Hepatocyte (in vitro differentiated cells): Measurements from ENCODE around the gene TBC1D21. TPM values are rescaled to one million over a fixed set of nuclear protein-coding genes. Genes with fewer than 3 reads are reported as not detected.

ENCODE experiments used
- DNase-seq: peaks from one replicate; pipeline ENCODE4 v3.0.0-alpha.2; 2016; ENCODE audit warnings: low spot score
- H2AFZ ChIP-seq: fragments of 200-600 bp; sonication (generic); 2 replicates; pipeline ENCODE4 v1.6.0; 2016; ENCODE audit warnings: antibody characterized with exemption, mild to moderate bottlenecking
- H3K27ac ChIP-seq: fragments of 200-600 bp; sonication (generic); 2 replicates; pipeline ENCODE4 v1.5.1; 2016; ENCODE audit warnings: mild to moderate bottlenecking
- H3K27me3 ChIP-seq: fragments of 200-600 bp; sonication (generic); 2 replicates; pipeline ENCODE4 v1.6.1; 2016
- H3K36me3 ChIP-seq: fragments of 200-600 bp; sonication (generic); replicated peaks from 2 replicates; pipeline ENCODE4 v1.5.1; 2016; ENCODE audit warnings: low read depth; ENCODE audit not compliant: insufficient read depth
- H3K4me1 ChIP-seq: fragments of 200-600 bp; sonication (generic); 2 replicates; pipeline ENCODE4 v1.5.1; 2016; ENCODE audit warnings: mild to moderate bottlenecking, moderate library complexity; ENCODE audit not compliant: insufficient read depth
- H3K4me2 ChIP-seq: fragments of 200-600 bp; sonication (generic); 2 replicates; pipeline ENCODE4 v1.6.0; 2016
- H3K4me3 ChIP-seq: fragments of 200-600 bp; sonication (generic); 2 replicates; pipeline ENCODE4 v1.5.1; 2016; ENCODE audit warnings: mild to moderate bottlenecking
- H3K79me2 ChIP-seq: fragments of 200-600 bp; sonication (generic); 2 replicates; pipeline ENCODE4 v1.6.0; 2017; ENCODE audit warnings: mild to moderate bottlenecking
- H3K9me2 ChIP-seq: fragments of 200-600 bp; sonication (generic); replicated peaks from 2 replicates; pipeline ENCODE4 v1.6.0; 2017; ENCODE audit warnings: mild to moderate bottlenecking; ENCODE audit not compliant: insufficient read depth
- H3K9me3 ChIP-seq: fragments of 200-600 bp; sonication (generic); 2 replicates; pipeline ENCODE4 v1.5.1; 2016; ENCODE audit warnings: low read depth, mild to moderate bottlenecking
- H4K20me1 ChIP-seq: fragments of 200-600 bp; sonication (generic); 2 replicates; pipeline ENCODE4 v1.6.0; 2016; ENCODE audit warnings: mild to moderate bottlenecking; ENCODE audit not compliant: insufficient read depth, poor library complexity, severe bottlenecking
- EZH2 ChIP-seq: fragments of 200-600 bp; sonication (generic); IDR thresholded peaks from 2 replicates; pipeline ENCODE4 v1.6.1; 2016; ENCODE audit warnings: antibody characterized with exemption, mild to moderate bottlenecking, borderline replicate concordance
- EZH2phosphoT487 ChIP-seq: fragments of 200-600 bp; sonication (generic); IDR thresholded peaks from one replicate; pipeline ENCODE4 v1.6.1; 2018; ENCODE audit warnings: antibody characterized with exemption, mild to moderate bottlenecking, low read depth, moderate library complexity; ENCODE audit not compliant: unreplicated experiment, severe bottlenecking
- WGBS: methylation state at CpG from one replicate; pipeline ENCODE4 v1.1.6; 2016; ENCODE audit warnings: low lambda C conversion rate; ENCODE audit errors: missing lambda C conversion rate; 5-methylcytosine and 5-hydroxymethylcytosine counted together
- polyA plus RNA-seq: library from polyadenylated mRNA; unstranded; fragments of >200 nt; fragmentation: Nextera tagmentation; extraction: Ambion mirVana; gene quantifications from 2 replicates; pipeline ENCODE4 v1.2.1, GENCODE V29; 2016
- total RNA-seq: library from RNA; depleted of rRNA; stranded (reverse); fragments of >200 nt; gene quantifications from 2 replicates; pipeline ENCODE4 v1.2.3, GENCODE V29; 2014
- TF ChIP-seq, protein P1 (sequence below): fragments of 200-600 bp; sonication (generic); IDR thresholded peaks from 2 replicates; pipeline ENCODE4 v1.5.1; 2016; ENCODE audit warnings: antibody characterized with exemption, mild to moderate bottlenecking; ENCODE audit not compliant: poor library complexity

Gene TBC1D21
- total and polyA plus RNA-seq, 2 experiments from 2014 or later = not detected

DNA sequence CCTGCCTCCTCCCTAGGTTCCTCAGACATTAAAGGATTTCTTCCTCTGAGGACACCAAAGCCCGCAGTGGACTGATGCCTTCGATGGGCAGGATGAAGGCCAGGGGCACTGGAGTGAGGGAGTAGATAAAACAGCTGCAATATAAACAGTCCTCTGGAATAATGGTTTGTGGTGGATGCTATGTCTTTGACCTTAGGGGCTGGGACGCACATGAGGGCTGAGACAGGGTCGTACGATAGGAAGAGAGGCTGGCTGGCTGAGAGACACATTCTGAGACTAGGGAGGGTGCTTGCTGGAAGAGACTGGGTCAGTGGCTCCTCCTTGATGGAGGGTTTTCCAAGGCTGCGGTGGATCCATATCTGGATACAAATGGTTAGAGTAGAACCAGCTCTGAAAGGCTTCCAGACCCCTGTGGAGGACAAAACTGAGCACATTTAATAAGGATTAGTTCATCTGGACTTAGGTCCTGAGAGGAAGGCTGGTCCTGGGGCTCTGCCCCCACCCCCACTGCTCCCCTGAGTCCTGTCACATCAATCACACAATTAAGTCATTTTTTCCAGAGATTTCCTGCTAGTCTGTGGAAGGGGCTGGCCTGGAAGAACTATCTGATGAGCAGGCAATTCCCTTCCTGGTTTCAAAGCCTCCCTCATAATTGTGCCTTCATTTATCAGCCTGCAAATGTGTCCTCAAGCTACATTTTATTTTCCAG, 15.8 kb downstream of the TBC1D21 start:
- WGBS = 85% methylated on average over 6 of the region's 6 CpGs

DNA sequence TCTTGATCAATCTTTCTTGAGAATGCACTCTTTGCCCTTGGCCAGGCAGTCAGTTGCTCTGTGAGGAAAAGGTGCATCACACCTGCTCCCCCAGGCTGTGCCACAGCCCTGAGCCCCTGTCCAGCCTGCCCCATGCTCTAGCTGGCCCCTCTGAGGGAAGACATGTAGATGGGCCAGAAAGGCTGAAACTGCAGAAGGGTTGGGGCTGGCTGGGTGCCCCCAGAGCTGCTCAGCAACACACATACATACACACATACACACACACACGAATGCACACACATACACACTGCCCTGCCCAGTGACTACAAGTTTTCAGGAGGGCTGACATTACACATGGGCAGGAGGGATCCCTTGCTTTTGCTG, 16.4 kb downstream of the TBC1D21 start:
- H3K79me2 ChIP-seq = no peaks in the 10 kb centered on the region
- no peak overlapping the region for H3K27ac ChIP-seq
- WGBS = 55% methylated on average over 1 of the region's 1 CpG
- no peaks in the 10 kb centered on the region for H3K9me2 ChIP-seq
- peaks cover 12% of the 10 kb centered on the region for H3K27me3 ChIP-seq
- no peaks in the 10 kb centered on the region for H3K4me1 ChIP-seq
- TF ChIP-seq EZH2 = no peak
- TF ChIP-seq EZH2phosphoT487 = no peak
- TF ChIP-seq, protein P1, sequence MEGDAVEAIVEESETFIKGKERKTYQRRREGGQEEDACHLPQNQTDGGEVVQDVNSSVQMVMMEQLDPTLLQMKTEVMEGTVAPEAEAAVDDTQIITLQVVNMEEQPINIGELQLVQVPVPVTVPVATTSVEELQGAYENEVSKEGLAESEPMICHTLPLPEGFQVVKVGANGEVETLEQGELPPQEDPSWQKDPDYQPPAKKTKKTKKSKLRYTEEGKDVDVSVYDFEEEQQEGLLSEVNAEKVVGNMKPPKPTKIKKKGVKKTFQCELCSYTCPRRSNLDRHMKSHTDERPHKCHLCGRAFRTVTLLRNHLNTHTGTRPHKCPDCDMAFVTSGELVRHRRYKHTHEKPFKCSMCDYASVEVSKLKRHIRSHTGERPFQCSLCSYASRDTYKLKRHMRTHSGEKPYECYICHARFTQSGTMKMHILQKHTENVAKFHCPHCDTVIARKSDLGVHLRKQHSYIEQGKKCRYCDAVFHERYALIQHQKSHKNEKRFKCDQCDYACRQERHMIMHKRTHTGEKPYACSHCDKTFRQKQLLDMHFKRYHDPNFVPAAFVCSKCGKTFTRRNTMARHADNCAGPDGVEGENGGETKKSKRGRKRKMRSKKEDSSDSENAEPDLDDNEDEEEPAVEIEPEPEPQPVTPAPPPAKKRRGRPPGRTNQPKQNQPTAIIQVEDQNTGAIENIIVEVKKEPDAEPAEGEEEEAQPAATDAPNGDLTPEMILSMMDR = no peak
- H4K20me1 ChIP-seq = no peaks in the 10 kb centered on the region
- H3K4me2 ChIP-seq = no peak overlapping the region
- H2AFZ ChIP-seq = no peak overlapping the region
- DNase-seq = no peak
- H3K4me3 ChIP-seq = no peak overlapping the region
- no peaks in the 10 kb centered on the region for H3K9me3 ChIP-seq
- no peaks in the 10 kb centered on the region for H3K36me3 ChIP-seq

More for the DNA sequence above, 15.8 kb downstream of the TBC1D21 start:
- DNase-seq = no peak
- Histone ChIP-seq H3K27ac (no peak overlapping the region), H3K9me2 (no peaks in the 10 kb centered on the region), H2AFZ (no peak overlapping the region), H4K20me1 (no peaks in the 10 kb centered on the region), H3K4me1 (no peaks in the 10 kb centered on the region), H3K36me3 (no peaks in the 10 kb centered on the region), H3K9me3 (no peaks in the 10 kb centered on the region), H3K4me2 (no peak overlapping the region), H3K79me2 (no peaks in the 10 kb centered on the region), H3K4me3 (no peak overlapping the region), H3K27me3 (peaks cover 12% of the 10 kb centered on the region)
- TF ChIP-seq EZH2phosphoT487 (no peak), EZH2 (no peak)
- TF ChIP-seq, protein P1 = no peak

DNA sequence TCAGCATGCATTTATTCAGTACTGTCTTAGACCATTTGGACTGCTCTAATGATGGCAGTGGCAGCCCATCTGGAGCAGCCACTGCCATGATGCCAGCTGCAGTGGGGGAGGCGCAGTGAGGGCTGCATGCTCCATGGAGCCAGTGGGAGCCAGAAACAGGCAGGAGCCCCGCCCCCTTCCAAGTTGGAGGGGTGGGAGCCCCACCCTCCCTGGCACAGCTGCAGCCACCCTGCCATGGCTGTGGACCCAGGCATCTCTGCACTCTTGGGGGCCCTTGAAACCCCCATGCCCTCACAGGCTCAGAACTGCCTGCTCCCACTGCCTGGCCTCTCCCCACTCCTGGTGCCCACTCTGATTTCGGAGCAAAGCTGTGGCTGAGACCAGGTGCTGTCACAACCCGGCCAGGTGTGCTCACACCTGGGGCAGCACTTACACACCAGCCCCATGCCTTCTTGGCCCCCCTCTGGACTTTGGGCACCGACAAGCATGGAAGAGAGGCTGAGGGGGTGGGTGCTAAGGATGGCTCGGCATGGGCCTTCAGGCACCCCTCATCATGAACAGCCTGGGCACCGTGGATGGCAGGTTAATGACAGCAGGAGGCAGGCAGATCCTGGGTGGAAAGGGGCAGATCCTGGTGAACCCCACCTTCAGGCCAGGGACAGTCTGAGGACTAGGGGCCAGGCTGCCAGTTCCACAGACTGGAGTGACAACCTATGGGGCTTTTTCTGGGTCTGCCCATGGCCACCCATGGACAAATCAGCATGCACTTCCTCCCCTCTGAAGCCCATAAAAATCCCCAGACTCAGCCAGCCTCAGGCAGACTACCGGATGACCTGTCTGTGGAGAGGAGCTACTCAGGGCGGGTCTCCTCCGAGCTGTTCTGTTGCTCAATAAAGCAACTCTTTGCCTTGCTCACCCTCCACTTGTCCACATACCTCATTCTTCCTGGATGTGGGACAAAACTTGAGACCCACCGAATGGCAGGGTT, 18.3 kb downstream of the TBC1D21 start:
- Histone ChIP-seq H3K4me3 (no peak overlapping the region), H4K20me1 (no peaks in the 10 kb centered on the region), H3K9me3 (no peaks in the 10 kb centered on the region), H3K9me2 (no peaks in the 10 kb centered on the region), H3K27ac (no peak overlapping the region), H3K36me3 (no peaks in the 10 kb centered on the region), H3K79me2 (no peaks in the 10 kb centered on the region), H2AFZ (no peak overlapping the region), H3K4me1 (no peaks in the 10 kb centered on the region), H3K27me3 (peaks cover 12% of the 10 kb centered on the region), H3K4me2 (no peak overlapping the region)
- DNase-seq = no peak
- TF ChIP-seq, protein P1 = no peak
- TF ChIP-seq EZH2 (no peak), EZH2phosphoT487 (no peak)
- 74% methylated on average over 9 of the region's 11 CpGs for WGBS
